Cardiac muscle cell (in vitro differentiated cells and primary cell): ENCODE data around the gene PMPCB. TPM values are rescaled to one million over a fixed set of nuclear protein-coding genes. Genes with fewer than 3 reads are reported as not detected.
A peak's percentile ranks its signal among the peaks of the same experiment; 100 is the strongest.

ENCODE experiments used
- DNase-seq, 2 donors: peaks; one replicate each; pipeline versions ENCODE4 v3.0.0 to v3.0.0-alpha.2; 2010 to 2017; ENCODE audit warnings: low read depth in 1 of 2, low spot score in 1 of 2
- H3K27ac ChIP-seq: fragments of 200-600 bp; sonication (generic); 2 replicates; pipeline ENCODE4 v1.5.1; 2016
- H3K27me3 ChIP-seq: fragments of 200-600 bp; sonication (generic); 2 replicates; pipeline ENCODE4 v1.6.0; 2016; ENCODE audit warnings: control low read depth
- H3K36me3 ChIP-seq: fragments of 200-600 bp; sonication (generic); 2 replicates; pipeline ENCODE4 v1.5.1; 2016; ENCODE audit warnings: control low read depth
- H3K4me1 ChIP-seq: fragments of 200-600 bp; sonication (generic); 2 replicates; pipeline ENCODE4 v1.8.1; 2017; ENCODE audit warnings: low read depth, mild to moderate bottlenecking, mixed run types
- H3K4me3 ChIP-seq: fragments of 200-600 bp; sonication (generic); 2 replicates; pipeline ENCODE4 v1.5.1; 2016; ENCODE audit warnings: mild to moderate bottlenecking
- H3K9me3 ChIP-seq: fragments of 200-600 bp; sonication (generic); 2 replicates; pipeline ENCODE4 v1.5.1; 2017; ENCODE audit warnings: low read depth, mild to moderate bottlenecking, control low read depth
- CTCF ChIP-seq: IDR thresholded peaks from 2 replicates; pipeline ENCODE4 v1.5.1; 2012; ENCODE audit warnings: low read depth, mild to moderate bottlenecking, low read length
- polyA plus RNA-seq: library from polyadenylated mRNA; unstranded; fragments of >200 nt; fragmentation: Nextera tagmentation; extraction: Ambion mirVana; gene quantifications from 2 replicates; pipeline ENCODE4 v1.2.1, GENCODE V29; 2016
- total RNA-seq: library from RNA; depleted of rRNA; stranded (reverse); fragments of >200 nt; gene quantifications from 2 replicates; pipeline ENCODE4 v1.2.3, GENCODE V29; 2016

The PMPCB gene
- total and polyA plus RNA-seq, 2 experiments from 2014 or later: 67.4 to 92.2 TPM

DNA sequence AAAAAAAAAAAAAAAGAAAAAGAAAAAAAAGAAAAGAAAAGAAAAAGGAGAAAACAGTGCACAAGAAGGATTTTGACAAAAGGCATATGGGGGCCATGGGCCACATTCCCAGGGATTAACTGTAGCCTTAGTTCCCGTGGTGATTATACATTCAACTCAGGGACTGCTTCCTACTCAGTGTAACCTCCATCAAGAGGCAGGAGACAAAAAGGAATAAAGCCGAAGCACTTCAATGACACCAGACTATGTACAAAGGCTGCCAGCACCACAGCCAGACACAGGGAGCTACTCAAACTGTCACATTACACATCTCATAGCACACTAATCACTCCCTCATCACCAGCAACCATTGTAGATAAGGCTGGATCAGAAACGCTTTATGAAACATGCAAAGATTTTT, 5.1 kb upstream of the PMPCB start:
- Histone ChIP-seq H3K36me3 (no peaks in the 10 kb centered on the region), H3K27ac (no peak overlapping the region), H3K4me3 (no peak overlapping the region), H3K9me3 (no peaks in the 10 kb centered on the region), H3K27me3 (peaks cover 16% of the 10 kb centered on the region), H3K4me1 (no peaks in the 10 kb centered on the region)
- no peak for TF ChIP-seq CTCF
- no peak for DNase-seq

GRCh38 chr7:103293526-103293925, 3.7 kb upstream of the PMPCB start:
- Histone ChIP-seq H3K36me3 (no peaks in the 10 kb centered on the region), H3K9me3 (no peaks in the 10 kb centered on the region), H3K27ac (no peak overlapping the region), H3K4me1 (peaks cover 6% of the 10 kb centered on the region), H3K27me3 (peaks cover 16% of the 10 kb centered on the region), H3K4me3 (no peak overlapping the region)
- no peak for DNase-seq
- TF ChIP-seq CTCF: no peak

GRCh38 chr7:103297837-103298179, 573 bp downstream of the PMPCB start:
- H3K9me3 ChIP-seq: no peaks in the 10 kb centered on the region
- peak overlapping the region; percentile 91 for H3K27ac ChIP-seq
- peaks cover 23% of the 10 kb centered on the region for H3K36me3 ChIP-seq
- no peak for TF ChIP-seq CTCF
- peaks cover 9% of the 10 kb centered on the region for H3K4me1 ChIP-seq
- DNase-seq: no peak
- H3K27me3 ChIP-seq: peaks cover 3% of the 10 kb centered on the region
- H3K4me3 ChIP-seq: peak overlapping the region; percentile 67

DNA sequence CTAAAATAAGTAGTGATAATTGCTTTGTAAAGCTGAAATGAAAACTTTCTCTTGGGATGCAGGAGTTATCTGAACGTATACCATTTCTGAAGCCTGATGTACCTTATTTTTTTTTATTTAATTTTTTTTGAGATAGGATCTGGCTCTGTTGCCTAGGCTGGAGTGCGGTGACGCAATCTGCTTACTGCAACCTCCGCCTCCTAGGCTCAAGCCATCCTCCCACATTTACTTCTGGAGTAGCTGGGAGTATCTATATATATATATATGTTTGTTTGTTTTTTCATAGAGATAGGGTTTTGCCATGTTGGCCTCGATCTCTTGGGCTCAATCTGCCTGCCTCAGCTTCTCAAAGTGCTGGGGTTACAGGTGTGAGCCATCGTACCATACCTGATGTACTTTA, 2.4 kb downstream of the PMPCB start:
- peaks cover 42% of the 10 kb centered on the region for H3K36me3 ChIP-seq
- TF ChIP-seq CTCF: no peak
- H3K4me1 ChIP-seq: peaks cover 9% of the 10 kb centered on the region
- no peaks in the 10 kb centered on the region for H3K9me3 ChIP-seq
- no peaks in the 10 kb centered on the region for H3K27me3 ChIP-seq
- DNase-seq: no peak
- no peak overlapping the region for H3K27ac ChIP-seq
- H3K4me3 ChIP-seq: no peak overlapping the region

- no peaks in the 10 kb centered on the region for H3K9me3 ChIP-seq
- TF ChIP-seq CTCF: no peak
- H3K4me3 ChIP-seq: no peak overlapping the region
- no peaks in the 10 kb centered on the region for H3K27me3 ChIP-seq
- H3K4me1 ChIP-seq: peaks cover 9% of the 10 kb centered on the region
- DNase-seq: no peak
- peaks cover 52% of the 10 kb centered on the region for H3K36me3 ChIP-seq
- no peak overlapping the region for H3K27ac ChIP-seq
These were observed 4.2 kb downstream of the PMPCB start for GRCh38 chr7:103301441-103301840.
